Measurements from ENCODE around the gene RAB3GAP2. TPM values are rescaled to one million over a fixed set of nuclear protein-coding genes. Genes with fewer than 3 reads are reported as not detected.
"Not testable (repeated sequence)": the region's sequence is repeated elsewhere in the genome, so short reads cannot be mapped to it uniquely, and the experiment has no call there.

RAB3GAP2 gene
- total RNA-seq, 1 experiment from 2014 or later = 17.8 TPM

DNA sequence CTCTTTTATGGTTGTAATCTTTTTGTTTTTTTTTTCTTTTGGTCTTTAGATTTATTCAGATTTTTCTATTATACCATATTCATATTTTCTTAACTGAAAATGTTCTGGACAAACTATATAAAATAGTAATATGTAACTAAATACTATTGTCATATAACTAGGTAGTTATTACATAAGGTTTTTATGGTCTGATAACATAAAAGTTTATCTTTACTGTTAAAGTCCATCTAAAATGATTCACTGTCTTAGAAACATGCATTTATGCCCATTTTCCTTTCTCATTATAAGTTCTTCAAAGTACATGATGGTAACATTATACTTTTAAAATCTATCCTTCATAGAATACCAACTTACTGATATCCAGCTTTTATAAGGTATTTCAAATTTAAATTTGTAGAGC lies 149.2 kb downstream of the RAB3GAP2 start:
- DNase-seq (ENCODE audit: low spot score) = no peak
- in situ Hi-C loops (cut with HindIII; ENCODE audit: low sequenced_read_pairs) = no loop called here

DNA sequence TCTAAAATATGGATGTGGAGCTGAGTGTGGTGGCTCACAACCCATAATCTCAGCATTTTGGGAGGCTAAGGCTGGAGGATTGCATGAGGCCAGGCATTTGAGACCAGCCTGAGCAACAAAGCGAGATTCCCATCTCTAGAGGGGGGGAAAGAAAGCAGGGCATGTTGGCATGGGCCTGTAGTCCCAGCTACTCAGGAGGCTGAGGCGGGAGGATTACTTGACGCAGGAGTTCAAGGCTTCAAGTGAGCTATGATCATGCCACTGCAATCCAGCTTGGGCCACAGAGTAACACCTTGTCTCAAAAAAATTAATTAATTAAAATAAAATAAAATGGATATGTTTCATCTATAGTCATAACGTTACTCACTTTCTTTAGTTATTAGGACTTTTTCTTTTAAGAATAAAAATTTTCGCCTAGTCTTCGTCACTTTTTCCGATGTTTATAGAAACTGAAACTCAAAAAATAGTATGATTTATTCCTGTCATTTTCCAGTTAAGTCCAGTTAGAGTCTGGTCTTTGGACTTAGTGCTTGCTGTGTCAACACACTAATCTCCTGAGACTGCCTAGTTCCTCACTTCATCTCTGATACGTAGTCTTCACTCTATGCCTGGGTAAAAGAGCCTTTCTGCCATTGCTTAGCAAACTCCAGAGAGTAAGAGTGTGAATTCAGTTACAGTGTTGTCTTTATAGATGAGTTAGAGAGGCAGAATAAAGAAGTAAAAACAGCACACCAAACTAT lies 150.3 kb downstream of the RAB3GAP2 start:
- in situ Hi-C loops (cut with HindIII; ENCODE audit: low sequenced_read_pairs) = no loop called here

DNA sequence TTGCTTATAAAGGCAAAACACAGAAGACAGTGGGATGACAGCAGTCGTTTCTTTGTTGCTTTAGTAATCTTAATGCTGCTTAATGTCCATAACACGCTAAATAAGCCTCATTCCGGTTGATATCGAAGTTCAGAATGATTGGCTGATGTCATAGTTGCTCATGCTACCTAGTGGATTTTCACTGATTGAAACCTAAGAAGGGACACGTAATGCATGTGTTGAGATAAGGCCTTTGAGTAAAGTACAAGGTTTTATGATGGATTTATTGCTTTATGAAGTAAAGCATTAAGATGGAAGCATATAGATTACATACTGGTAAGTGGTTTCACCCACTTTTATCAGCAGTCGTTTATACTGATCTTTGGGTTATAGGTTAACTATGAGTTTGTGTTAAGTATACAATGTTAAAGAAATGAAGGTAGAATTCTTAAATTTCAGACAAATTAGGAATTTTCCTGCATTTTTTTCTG lies 153.2 kb downstream of the RAB3GAP2 start:
- DNase-seq (ENCODE audit: low spot score) = no peak
- in situ Hi-C loops (cut with HindIII; ENCODE audit: low sequenced_read_pairs) = no loop called here

More for the DNA sequence above, 150.3 kb downstream of the RAB3GAP2 start:
- DNase-seq (ENCODE audit: low spot score) = no peak

DNA sequence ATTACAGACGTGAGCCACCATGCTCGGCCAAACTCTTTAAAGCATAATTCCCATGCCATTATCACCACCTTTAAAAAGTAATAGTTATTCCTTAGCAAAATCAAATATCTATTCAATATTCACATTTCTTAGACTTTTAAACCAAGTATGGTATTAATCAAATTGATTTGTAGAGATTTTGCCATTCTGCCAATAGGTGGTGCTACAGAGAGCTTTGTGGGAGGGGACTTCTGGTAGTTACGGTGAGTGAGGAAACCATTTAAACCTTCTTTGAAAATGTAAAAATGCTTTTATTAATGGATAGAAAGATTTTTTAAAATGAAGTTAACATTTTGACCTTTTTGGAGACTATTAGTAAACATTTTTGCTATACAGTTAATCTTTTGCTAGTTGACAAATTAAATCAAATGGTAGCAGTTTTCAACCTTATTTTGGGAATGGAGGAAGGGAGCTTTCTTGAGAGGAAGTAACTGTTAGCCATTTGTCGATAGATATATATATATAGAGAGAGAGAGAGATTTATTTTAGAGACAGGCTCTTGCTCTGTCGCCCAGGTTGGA lies 159.0 kb downstream of the RAB3GAP2 start:
- in situ Hi-C loops (cut with HindIII; ENCODE audit: low sequenced_read_pairs) = no loop called here
- no peak for DNase-seq (ENCODE audit: low spot score)

DNA sequence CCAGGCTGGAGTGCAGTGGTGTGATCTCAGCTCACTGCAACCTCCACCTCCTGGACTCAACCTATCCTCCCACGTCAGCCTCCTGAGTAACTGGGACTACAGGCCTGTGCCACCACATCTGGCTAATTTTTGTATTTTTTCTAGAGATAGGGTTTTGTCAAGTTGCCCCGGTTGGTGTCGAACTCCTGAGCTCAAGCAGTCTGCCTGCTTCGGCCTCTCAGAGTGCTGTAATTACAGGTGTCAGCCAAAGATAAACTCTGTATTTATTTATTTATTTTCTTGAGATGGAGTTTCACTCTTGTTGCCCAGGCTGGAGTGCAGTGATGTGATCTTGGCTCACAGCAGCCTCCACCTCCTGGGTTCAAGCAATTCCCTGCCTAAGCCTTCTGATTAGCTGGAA lies 159.7 kb downstream of the RAB3GAP2 start:
- DNase-seq (ENCODE audit: low spot score); in situ Hi-C loops (cut with HindIII; ENCODE audit: low sequenced_read_pairs): not testable (repeated sequence)

DNA sequence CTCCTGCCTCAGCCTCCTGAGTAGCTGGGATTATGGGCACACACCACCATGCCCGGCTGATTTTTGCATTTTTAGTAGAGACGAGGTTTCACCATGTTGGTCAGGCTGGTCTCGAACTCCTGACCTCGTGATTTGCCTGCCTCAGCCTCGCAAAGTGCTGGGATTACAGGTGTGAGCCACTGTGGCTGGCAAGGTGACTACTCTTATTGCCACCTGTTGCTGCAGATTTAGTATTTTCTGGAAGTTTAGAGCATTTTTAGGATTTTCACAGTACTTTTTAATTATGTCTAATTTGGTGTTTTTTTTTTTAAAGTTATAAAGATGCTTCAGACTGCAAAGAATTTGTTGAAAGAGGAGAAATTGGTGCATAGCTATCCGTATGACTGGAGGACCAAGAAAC lies 161.8 kb downstream of the RAB3GAP2 start:
- in situ Hi-C loops (cut with HindIII; ENCODE audit: low sequenced_read_pairs); DNase-seq (ENCODE audit: low spot score): not testable (repeated sequence)

DNA sequence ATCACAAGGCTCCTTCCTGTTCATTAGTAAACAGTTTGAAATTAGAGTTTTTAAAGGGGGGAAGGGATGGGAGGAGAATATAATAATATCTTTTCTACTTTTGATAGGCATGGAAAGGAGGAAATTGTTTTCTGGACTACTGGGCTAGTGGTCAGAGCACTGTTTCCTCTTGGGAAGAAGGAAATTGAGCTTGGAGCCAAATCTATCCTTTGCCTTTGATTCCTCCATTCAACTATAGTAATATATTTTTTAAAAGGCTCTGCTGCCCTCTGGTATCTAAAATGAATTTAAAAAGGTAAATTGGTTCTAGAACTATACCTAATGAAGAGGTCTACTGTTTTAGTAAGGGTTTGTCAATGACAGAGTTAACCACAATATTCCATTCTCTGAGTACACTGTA lies 172.4 kb downstream of the RAB3GAP2 start:
- in situ Hi-C loops (cut with HindIII; ENCODE audit: low sequenced_read_pairs) = no loop called here
- no peak for DNase-seq (ENCODE audit: low spot score)

Other genes with a start within 250 kb of the RAB3GAP2 start
- 48.9 and 58.9 TPM in 2 replicates for gene EPRS1, start 225.9 kb downstream of the RAB3GAP2 start, total RNA-seq (2014; rRNA removed; shearing (Covaris generic))
- gene BPNT1, start 182.7 kb downstream of the RAB3GAP2 start, total RNA-seq (2014; rRNA removed; shearing (Covaris generic)) = 14.8 and 21.0 TPM in 2 replicates
- 130 and 147 TPM in 2 replicates for gene IARS2, start 178.3 kb downstream of the RAB3GAP2 start, total RNA-seq (2014; rRNA removed; shearing (Covaris generic))

Measured in G401 (cell line).